Neutrophil (primary cell): ENCODE measurements around the gene KDM2A.
A peak's percentile ranks its signal among the peaks of the same experiment; 100 is the strongest.

Source experiments
- H3K27ac ChIP-seq: fragments of 200-600 bp; sonication (generic); 2 replicates; pipeline ENCODE4 v1.5.1; 2016; ENCODE audit warnings: mild to moderate bottlenecking, moderate library complexity
- H3K27me3 ChIP-seq: fragments of 200-600 bp; sonication (generic); 2 replicates; pipeline ENCODE4 v1.6.0; 2016; ENCODE audit warnings: mild to moderate bottlenecking
- H3K36me3 ChIP-seq: fragments of 200-600 bp; sonication (generic); 2 replicates; pipeline ENCODE4 v1.5.1; 2017
- H3K4me1 ChIP-seq, 2 experiments: fragments of 200-600 bp in 1 of 2; sonication (generic) in 1 of 2; 1 replicate in 1 of 2; 2 replicates in 1 of 2; pipeline versions ENCODE4 v1.5.1 to v1.6.1; 2013 to 2016; ENCODE audit warnings: low read depth in 1 of 2, low read length in 1 of 2, mild to moderate bottlenecking in 1 of 2, moderate library complexity in 1 of 2; ENCODE audit not compliant: control insufficient read depth in 1 of 2, insufficient read depth in 1 of 2
- H3K4me3 ChIP-seq, 2 experiments: fragments of 200-600 bp in 1 of 2; sonication (generic) in 1 of 2; 1 replicate in 1 of 2; 2 replicates in 1 of 2; pipeline ENCODE4 v1.5.1; 2013 to 2016; ENCODE audit warnings: low read depth in 1 of 2, low read length in 1 of 2, mild to moderate bottlenecking in 1 of 2, moderate library complexity in 1 of 2
- H3K9me3 ChIP-seq: fragments of 200-600 bp; sonication (generic); 2 replicates; pipeline ENCODE4 v1.5.1; 2016
- CTCF ChIP-seq: fragments of 200-600 bp; sonication (generic); IDR thresholded peaks from 2 replicates; pipeline ENCODE4 v1.5.1; 2016; ENCODE audit warnings: antibody characterized with exemption

KDM2A gene

DNA sequence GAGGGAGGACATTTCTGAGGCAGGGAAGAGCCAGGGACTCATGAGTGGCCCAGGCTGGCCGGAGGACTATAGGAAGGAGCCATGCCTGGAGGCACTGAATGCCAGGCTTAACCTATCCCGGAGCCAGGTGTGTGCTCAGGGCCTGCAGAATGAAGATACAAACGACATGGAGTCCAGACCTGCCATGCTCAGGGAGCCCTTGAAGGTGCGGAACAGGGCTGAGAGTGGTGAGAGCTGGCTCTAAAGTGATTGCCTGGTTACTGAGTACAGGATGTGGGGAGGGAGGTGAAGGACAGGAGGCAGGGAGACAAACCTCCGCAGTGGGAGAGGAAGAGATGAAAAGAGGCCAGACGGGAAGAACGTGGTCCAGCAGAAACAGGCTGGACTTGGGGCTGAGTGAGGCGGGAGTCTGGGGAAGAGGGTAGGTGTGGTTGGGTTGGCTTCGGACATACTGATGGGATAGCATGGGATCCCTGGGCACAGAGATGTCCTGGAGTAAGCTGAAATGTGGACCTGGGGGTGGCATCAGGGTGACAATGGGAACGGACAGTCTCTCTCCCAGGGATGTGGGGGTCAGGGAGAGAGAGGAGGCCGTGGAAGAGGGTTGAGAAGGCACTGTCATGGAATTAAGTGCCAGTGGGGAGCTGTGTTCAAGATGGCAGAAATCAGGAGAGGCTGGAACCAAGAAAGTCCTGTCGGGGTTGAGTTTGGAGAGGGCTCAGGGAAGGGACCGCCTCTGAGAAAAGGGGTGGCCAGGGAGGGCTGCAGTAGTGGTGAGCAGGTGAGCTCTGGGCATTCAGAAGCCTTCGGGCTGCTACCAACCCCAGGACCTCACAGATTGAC is 168.5 kb downstream of the KDM2A start:
- Histone ChIP-seq H3K36me3 (peaks cover 73% of the 10 kb centered on the region), H3K27me3 (no peaks in the 10 kb centered on the region), H3K27ac (peak overlapping the region; percentile 99), H3K9me3 (no peaks in the 10 kb centered on the region), H3K4me1 (peaks cover 87 to 91% of the 10 kb centered on the region in 2 experiments), H3K4me3 (peak overlapping the region; percentile 87 to 95)
- no peak for TF ChIP-seq CTCF

DNA sequence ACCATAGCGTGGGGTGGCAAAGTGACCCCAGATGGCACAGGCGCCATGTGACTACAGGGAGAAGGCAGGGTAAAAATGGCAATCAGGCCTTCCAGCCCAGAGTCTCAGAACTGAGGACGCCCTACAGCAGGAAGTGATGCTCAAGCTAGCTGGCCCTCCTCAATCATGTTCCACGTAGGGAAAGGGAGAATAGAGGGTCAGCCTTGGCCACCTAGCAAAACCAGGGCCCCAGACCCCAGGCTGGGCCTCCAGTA is 169.1 kb downstream of the KDM2A start:
- TF ChIP-seq CTCF, result no peak
- Histone ChIP-seq H3K36me3 (peaks cover 73% of the 10 kb centered on the region), H3K4me3 (peak overlapping the region; percentile 87 to 95), H3K9me3 (no peaks in the 10 kb centered on the region), H3K27me3 (no peaks in the 10 kb centered on the region), H3K27ac (peak overlapping the region; percentile 99), H3K4me1 (peaks cover 87 to 91% of the 10 kb centered on the region in 2 experiments)

DNA sequence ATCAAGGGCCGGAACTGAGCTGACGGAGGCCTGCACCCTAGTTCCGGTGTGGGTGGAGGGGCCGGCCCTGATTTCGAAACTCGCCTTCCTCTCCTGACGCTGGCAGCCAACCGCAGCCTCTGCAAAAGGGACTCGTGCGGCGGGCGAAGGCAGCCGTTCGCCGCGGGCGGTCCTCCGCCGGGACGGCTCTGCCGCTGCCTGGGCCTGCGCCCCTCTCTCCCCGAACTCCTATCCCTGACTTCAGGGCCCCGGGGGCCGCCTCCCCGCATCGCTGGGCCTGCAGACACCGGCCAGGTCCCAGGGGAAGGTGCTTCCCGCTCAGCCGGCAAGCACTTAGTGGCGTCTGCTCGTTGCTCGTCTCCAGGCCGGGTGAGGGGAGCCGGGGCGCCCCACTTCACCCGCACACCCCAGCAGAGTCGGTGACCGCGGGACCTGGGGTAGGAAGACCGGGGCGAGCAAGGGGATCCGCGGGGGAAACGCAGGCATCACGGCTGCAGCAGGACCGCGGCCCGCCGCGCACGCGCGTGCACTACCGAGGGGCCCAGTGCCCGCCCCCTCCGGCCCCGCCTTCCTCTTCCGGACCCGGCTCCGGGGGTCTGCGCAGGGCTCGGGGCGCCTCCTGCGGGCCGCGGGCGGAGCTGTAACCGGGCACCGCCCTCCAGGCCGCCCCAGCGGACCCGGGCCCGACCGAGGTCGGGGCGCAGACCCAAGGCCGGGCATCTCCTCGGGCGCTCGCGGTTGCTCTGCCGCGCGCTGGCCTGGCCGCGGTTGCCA is 169.6 kb downstream of the KDM2A start:
- Histone ChIP-seq H3K36me3 (peaks cover 76% of the 10 kb centered on the region), H3K4me1 (peaks cover 87 to 91% of the 10 kb centered on the region in 2 experiments), H3K4me3 (peak overlapping the region; percentile 87 to 95), H3K27ac (peak overlapping the region; percentile 99), H3K27me3 (no peaks in the 10 kb centered on the region), H3K9me3 (no peaks in the 10 kb centered on the region)
- peak; percentile 71 for TF ChIP-seq CTCF

GRCh38 chr11:67289226-67289650 is 170.2 kb downstream of the KDM2A start, which contains the start of gene ANKRD13D:
TSS of gene ANKRD13D (plus strand) at chr11:67289303. CDS start at chr11:67289461, 158 bp downstream.
- Histone ChIP-seq H3K4me1 (peaks cover 87 to 91% of the 10 kb centered on the region in 2 experiments), H3K27ac (peak within 1 kb of the TSS; percentile 99), H3K4me3 (peak within 1 kb of the TSS; percentile 87 to 95), H3K36me3 (peaks cover 76% of the 10 kb centered on the region), H3K27me3 (no peaks in the 10 kb centered on the region), H3K9me3 (no peaks in the 10 kb centered on the region)
- no peak for TF ChIP-seq CTCF

- no peaks in the 10 kb centered on the region for H3K9me3 ChIP-seq
- TF ChIP-seq CTCF, result no peak
- H3K36me3 ChIP-seq, result peaks cover 76% of the 10 kb centered on the region
- H3K27ac ChIP-seq, result peak overlapping the region; percentile 99
- peaks cover 85 to 90% of the 10 kb centered on the region in 2 experiments for H3K4me1 ChIP-seq
- H3K27me3 ChIP-seq, result no peaks in the 10 kb centered on the region
- H3K4me3 ChIP-seq, result peak overlapping the region; percentile 77 to 87
These were observed 170.8 kb downstream of the KDM2A start for GRCh38 chr11:67289651-67290479.
